Astrocyte of the cerebellum (primary cell): ENCODE data around the gene HMGCL.
"Not testable (repeated sequence)": the region's sequence is repeated elsewhere in the genome, so short reads cannot be mapped to it uniquely, and the experiment has no call there.

ENCODE experiments used
- DNase-seq: peaks from one replicate; pipeline ENCODE4 v3.0.0-alpha.2; 2011; ENCODE audit warnings: low read depth
- H3K4me3 ChIP-seq: 2 replicates; pipeline ENCODE4 v1.5.1; 2011; ENCODE audit warnings: mild to moderate bottlenecking, low read depth, low read length, moderate library complexity
- CTCF ChIP-seq: IDR thresholded peaks from 2 replicates; pipeline ENCODE4 v1.5.1; 2012; ENCODE audit warnings: low read length, low read depth, moderate library complexity, mild to moderate bottlenecking; ENCODE audit errors: missing control alignments
- in situ Hi-C: cut with HindIII; loops from 2 replicates; pipeline ENCODE4 v1.10.0; 2017; ENCODE audit warnings: low sequenced_read_pairs

The HMGCL gene

GRCh38 chr1:23865543-23865930 is 40.3 kb upstream of the HMGCL start:
- DNase-seq, result peak; percentile 87
- TF ChIP-seq CTCF, result no peak
- in situ Hi-C loops, result no loop called here
- no peak overlapping the region for H3K4me3 ChIP-seq

- in situ Hi-C loops, result loop anchor here (5.0 kb wide), 3 partner anchors 43 to 108 kb away; no protein-coding TSS in a partner anchor
- no peak for TF ChIP-seq CTCF
- no peak overlapping the region for H3K4me3 ChIP-seq
- DNase-seq, result no peak
Measured at GRCh38 chr1:23864801-23865542, 39.7 kb upstream of the HMGCL start.

- DNase-seq, result no peak
- TF ChIP-seq CTCF, result no peak
- H3K4me3 ChIP-seq, result no peak overlapping the region
- in situ Hi-C loops, result loop anchor here (5.0 kb wide), 3 partner anchors 40 to 105 kb away; no protein-coding TSS in a partner anchor
Measured at GRCh38 chr1:23862640-23863039, 37.4 kb upstream of the HMGCL start.

GRCh38 chr1:23854568-23854967 is 29.3 kb upstream of the HMGCL start:
- H3K4me3 ChIP-seq, result no peak overlapping the region
- no peak for TF ChIP-seq CTCF
- no peak for DNase-seq
- in situ Hi-C loops, result no loop called here

GRCh38 chr1:23853124-23853523 is 27.9 kb upstream of the HMGCL start:
- DNase-seq, H3K4me3 ChIP-seq, in situ Hi-C loops: not testable (repeated sequence)

- in situ Hi-C loops, H3K4me3 ChIP-seq, DNase-seq: not testable (repeated sequence)
Measured at GRCh38 chr1:23851406-23851805, 26.2 kb upstream of the HMGCL start.

GRCh38 chr1:23848673-23849616 is 23.7 kb upstream of the HMGCL start:
- no peak for DNase-seq
- H3K4me3 ChIP-seq, result no peak overlapping the region
- in situ Hi-C loops, result no loop called here
- TF ChIP-seq CTCF, result no peak

GRCh38 chr1:23847482-23848095 is 22.4 kb upstream of the HMGCL start:
- DNase-seq, in situ Hi-C loops, H3K4me3 ChIP-seq: not testable (repeated sequence)
